ENCODE data around the gene EME1. TPM values are rescaled to one million over a fixed set of nuclear protein-coding genes. Genes with fewer than 3 reads are reported as not detected.

Gene EME1
- total and polyA plus RNA-seq, 2 of the 8 experiments (the other 6 are each of a cell fraction or from before 2014, with no cell fraction given), result 13.9 to 16.3 TPM

- Histone ChIP-seq H2BK12ac (ENCODE audit: low read depth, low read length) (no peak overlapping the region), H2BK15ac (ENCODE audit: low read length) (no peak overlapping the region), H3K23ac (ENCODE audit: insufficient read length) (no peak overlapping the region), H4K5ac (ENCODE audit: insufficient read length, low read depth, low read length) (no peak overlapping the region), H3K79me1 (ENCODE audit: low read depth, low read length) (no peaks in the 10 kb centered on the region), H3K27ac (ENCODE audit: low read depth, low read length) (no peak overlapping the region), H2AK5ac (ENCODE audit: low read depth, low read length) (no peak overlapping the region), H3K79me2 (ENCODE audit: control insufficient read depth in 1 of 2, insufficient read depth in 2 of 2, low read length in 2 of 2) (no peaks in the 10 kb centered on the region), H3K4me2 (ENCODE audit: insufficient read depth in 1 of 2, low read depth in 2 of 2, low read length in 2 of 2) (peak overlapping the region in 1 of 2 experiments; percentile 17; a peak in 1 of 4 replicates), H3K9me3 (ENCODE audit: insufficient read depth in 2 of 2, low read depth in 1 of 2, low read length in 1 of 2) (no peaks in the 10 kb centered on the region), H2AFZ (ENCODE audit: low read length) (no peak overlapping the region), H2BK5ac (ENCODE audit: low read depth, low read length) (peak overlapping the region; percentile 63; the same call in 1 of the 2 replicates), H3K27me3 (replicated peaks in 1 of 4; ENCODE audit: control insufficient read depth in 3 of 4, extremely low read depth in 1 of 4, insufficient read depth in 3 of 4, low read length in 3 of 4) (no peaks in the 10 kb centered on the region), H3K18ac (ENCODE audit: extremely low read depth, low read length) (no peak overlapping the region), H2BK20ac (ENCODE audit: low read length) (no peak overlapping the region), H4K8ac (ENCODE audit: extremely low read depth, insufficient read depth, low read length) (no peak overlapping the region), H3K4me3 (ENCODE audit: extremely low read depth in 1 of 4, insufficient read depth in 2 of 4, low read depth in 3 of 4, low read length in 4 of 4) (no peak overlapping the region), H2BK120ac (replicated peaks; ENCODE audit: low read depth, low read length) (no peak overlapping the region), H3K4ac (replicated peaks; ENCODE audit: insufficient read length, low read depth, low read length) (no peak overlapping the region), H3K56ac (replicated peaks; ENCODE audit: insufficient read length, low read depth, low read length) (no peak overlapping the region), H4K20me1 (replicated peaks in 1 of 2; ENCODE audit: control insufficient read depth in 1 of 2, insufficient read depth in 2 of 2, low read length in 2 of 2) (peaks cover 8 to 23% of the 10 kb centered on the region in 2 experiments), H3K9ac (replicated peaks in 1 of 4; ENCODE audit: extremely low read depth in 1 of 4, low read depth in 3 of 4, low read length in 3 of 4) (no peak overlapping the region), H3K4me1 (replicated peaks in 1 of 4; ENCODE audit: control insufficient read depth in 3 of 4, insufficient read depth in 4 of 4, low read length in 3 of 4) (peaks cover 0 to 27% (median 11%) of the 10 kb centered on the region in 4 experiments; a peak in 6 of 7 replicates), H3K36me3 (ENCODE audit: control insufficient read depth in 2 of 4, insufficient read depth in 4 of 4, low read length in 3 of 4) (peaks cover 12 to 22% (median 19%) of the 10 kb centered on the region in 4 experiments), H3K14ac (ENCODE audit: insufficient read length) (no peak overlapping the region), H3K23me2 (ENCODE audit: low read depth, low read length) (no peaks in the 10 kb centered on the region), H4K91ac (replicated peaks; ENCODE audit: insufficient read length, low read length) (no peak overlapping the region)
- ChIA-PET POLR2A (ENCODE audit: partially characterized antibody) (interaction anchor here (0.5 to 20.2 kb wide), 10 partner anchors 8 to 184 kb away, joined by 3 to 313 read pairs (median 6); partner anchors contain the start of genes EME1, LRRC59, MRPL27 and XYLT2), CTCF (ENCODE audit: partially characterized antibody) (interaction anchor here (0.6 to 6.1 kb wide), 44 partner anchors 8 to 1408 kb away, joined by 3 to 58 read pairs (median 5); partner anchors contain the start of genes ACSF2, COL1A1, EME1 and LRRC59)
- DNase-seq (ENCODE audit: low read depth in 1 of 2, low spot score in 2 of 2) (peak; percentile 34 to 67), FAIRE-seq (peak; percentile 83)
- 48% methylated on average over 11 of the region's 11 CpGs; no CpG with 5 or more reads in 1 of the 2 experiments for WGBS, 2 experiments (ENCODE audit: extremely low coverage in 1 of 2, insufficient coverage in 1 of 2, insufficient read length in 1 of 2, insufficient replicate concordance in 2 of 2, low coverage in 1 of 2, low lambda C conversion rate in 2 of 2, missing lambda C conversion rate in 1 of 2)
- TF ChIP-seq HDAC6 (IDR thresholded peaks at IDR 0.05; ENCODE audit: low read depth, low read length) (no peak), MAFK (IDR thresholded peaks at IDR 0.05; ENCODE audit: low read depth, low read length) (no peak), EZH2 (IDR thresholded peaks at IDR 0.05; ENCODE audit: low read depth, low read length, severe bottlenecking) (no peak), KDM1A (IDR thresholded peaks at IDR 0.05; ENCODE audit: borderline replicate concordance, low read length) (no peak)
These were observed 11.2 kb upstream of the EME1 start for GRCh38 chr17:50361561-50362480.

All from H1 (cell line).